ENCODE data around the gene SLC11A2.

Gene SLC11A2

DNA sequence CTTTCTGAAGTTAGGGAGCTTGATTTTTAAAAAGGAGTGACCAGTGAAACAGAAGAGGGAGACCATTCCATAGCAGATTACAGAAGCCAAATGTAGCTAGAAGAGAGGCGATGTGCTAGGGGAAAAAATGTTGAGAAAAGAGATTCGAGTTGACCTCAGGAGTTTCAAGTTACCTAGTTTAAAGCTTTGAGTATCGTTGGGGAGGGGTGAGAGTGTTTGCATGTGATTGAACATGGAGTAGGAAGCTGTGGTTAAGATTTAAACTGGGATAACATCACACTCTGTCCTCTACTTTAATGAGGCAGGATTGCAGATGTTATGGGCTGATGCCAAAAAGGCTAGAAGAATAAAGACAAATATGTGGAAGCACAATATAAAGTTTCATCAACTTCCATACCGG, 25.6 kb upstream of the SLC11A2 start:
- Histone ChIP-seq H3K4me3 (ENCODE audit: low read depth in 1 of 2, low read length in 2 of 2) (no peak overlapping the region), H3K4me1 (ENCODE audit: control insufficient read depth in 1 of 2, insufficient read depth in 2 of 2, low read length in 2 of 2) (peaks cover 11 to 25% of the 10 kb centered on the region in 2 donors), H3K9me3 (ENCODE audit: control insufficient read depth in 1 of 2, low read length in 2 of 2) (no peaks in the 10 kb centered on the region), H3K36me3 (ENCODE audit: control insufficient read depth in 1 of 2, insufficient read depth in 2 of 2, low read length in 2 of 2) (peaks cover 30 to 44% of the 10 kb centered on the region in 2 donors), H3K27ac (ENCODE audit: low read length) (no peak overlapping the region), H3K27me3 (ENCODE audit: low read depth, low read length) (no peaks in the 10 kb centered on the region)

- Histone ChIP-seq H3K36me3 (ENCODE audit: control insufficient read depth in 1 of 2, insufficient read depth in 2 of 2, low read length in 2 of 2) (peaks cover 18 to 24% of the 10 kb centered on the region in 2 donors), H3K27ac (ENCODE audit: low read length) (peak overlapping the region; percentile 95), H3K4me3 (ENCODE audit: low read depth in 1 of 2, low read length in 2 of 2) (peak overlapping the region; percentile 74 to 88)
Observed at GRCh38 chr12:51049525-51049924, 23.3 kb upstream of the SLC11A2 start.

GRCh38 chr12:51048661-51049251, 22.6 kb upstream of the SLC11A2 start:
- H3K4me3 ChIP-seq (ENCODE audit: low read depth in 1 of 2, low read length in 2 of 2): peak overlapping the region; percentile 74 to 88
- no peaks in the 10 kb centered on the region for H3K9me3 ChIP-seq (ENCODE audit: control insufficient read depth in 1 of 2, low read length in 2 of 2)
- peak overlapping the region; percentile 95 for H3K27ac ChIP-seq (ENCODE audit: low read length)
- no peaks in the 10 kb centered on the region for H3K27me3 ChIP-seq (ENCODE audit: low read depth, low read length)
- H3K4me1 ChIP-seq (ENCODE audit: control insufficient read depth in 1 of 2, insufficient read depth in 2 of 2, low read length in 2 of 2): peaks cover 11 to 28% of the 10 kb centered on the region in 2 donors
- peaks cover 11 to 16% of the 10 kb centered on the region in 2 donors for H3K36me3 ChIP-seq (ENCODE audit: control insufficient read depth in 1 of 2, insufficient read depth in 2 of 2, low read length in 2 of 2)

More at GRCh38 chr12:51049525-51049924, 23.3 kb upstream of the SLC11A2 start:
- H3K9me3 ChIP-seq (ENCODE audit: control insufficient read depth in 1 of 2, low read length in 2 of 2): no peaks in the 10 kb centered on the region
- H3K4me1 ChIP-seq (ENCODE audit: control insufficient read depth in 1 of 2, insufficient read depth in 2 of 2, low read length in 2 of 2): peaks cover 11 to 28% of the 10 kb centered on the region in 2 donors
- no peaks in the 10 kb centered on the region for H3K27me3 ChIP-seq (ENCODE audit: low read depth, low read length)

- Histone ChIP-seq H3K4me3 (ENCODE audit: low read depth in 1 of 2, low read length in 2 of 2) (peak within 1 kb of the TSS; percentile 74 to 88), H3K4me1 (ENCODE audit: control insufficient read depth in 1 of 2, insufficient read depth in 2 of 2, low read length in 2 of 2) (peaks cover 11 to 28% of the 10 kb centered on the region in 2 donors), H3K27me3 (ENCODE audit: low read depth, low read length) (no peaks in the 10 kb centered on the region), H3K36me3 (ENCODE audit: control insufficient read depth in 1 of 2, insufficient read depth in 2 of 2, low read length in 2 of 2) (peaks cover 6 to 8% of the 10 kb centered on the region in 2 donors), H3K9me3 (ENCODE audit: control insufficient read depth in 1 of 2, low read length in 2 of 2) (no peaks in the 10 kb centered on the region), H3K27ac (ENCODE audit: low read length) (peak within 1 kb of the TSS; percentile 95)
Observed at GRCh38 chr12:51047655-51048540, 21.7 kb upstream of the SLC11A2 start, which contains the start of gene LETMD1. Gene LETMD1, plus strand, starts transcription at chr12:51048327. Its CDS starts 30 bp downstream, at chr12:51048357.

- Histone ChIP-seq H3K36me3 (ENCODE audit: control insufficient read depth in 1 of 2, insufficient read depth in 2 of 2, low read length in 2 of 2) (no peaks in the 10 kb centered on the region), H3K4me3 (ENCODE audit: low read depth in 1 of 2, low read length in 2 of 2) (no peak overlapping the region), H3K9me3 (ENCODE audit: control insufficient read depth in 1 of 2, low read length in 2 of 2) (no peaks in the 10 kb centered on the region), H3K27ac (ENCODE audit: low read length) (no peak overlapping the region), H3K27me3 (ENCODE audit: low read depth, low read length) (no peaks in the 10 kb centered on the region), H3K4me1 (ENCODE audit: control insufficient read depth in 1 of 2, insufficient read depth in 2 of 2, low read length in 2 of 2) (no peaks in the 10 kb centered on the region)
Observed at GRCh38 chr12:51036279-51036678, 10.1 kb upstream of the SLC11A2 start.

DNA sequence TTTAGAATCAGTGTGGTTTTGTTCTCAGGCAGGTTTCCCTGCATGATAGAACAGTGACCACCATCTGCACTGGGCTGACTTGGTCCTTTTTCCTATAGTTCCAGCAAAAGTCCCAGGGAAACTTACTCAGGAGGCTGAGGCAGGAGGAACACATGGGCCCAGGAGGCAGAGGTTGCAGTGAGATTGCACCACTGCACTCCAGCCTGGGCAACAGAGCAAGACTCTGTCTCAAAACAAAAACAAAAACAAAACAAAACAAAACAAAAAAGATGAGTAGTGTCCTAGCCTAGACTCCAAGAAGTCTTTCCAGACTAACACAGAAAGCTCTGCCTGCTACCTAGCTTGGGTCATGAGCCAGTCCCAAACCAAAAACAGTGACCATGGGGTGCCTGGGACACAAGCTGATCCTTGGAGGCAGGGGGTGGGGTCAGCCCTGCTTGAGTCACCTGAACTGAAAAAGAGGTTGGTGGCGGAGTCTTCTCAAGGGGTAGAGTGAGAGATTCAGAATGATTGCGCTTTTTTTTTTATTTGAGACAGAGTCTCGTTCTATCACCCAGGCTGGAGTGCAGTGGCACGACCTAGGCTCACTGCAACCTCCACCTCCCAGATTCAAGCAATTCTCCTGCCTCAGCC, 7.4 kb upstream of the SLC11A2 start:
- H3K9me3 ChIP-seq (ENCODE audit: control insufficient read depth in 1 of 2, low read length in 2 of 2): no peaks in the 10 kb centered on the region
- H3K4me3 ChIP-seq (ENCODE audit: low read depth in 1 of 2, low read length in 2 of 2): no peak overlapping the region
- H3K4me1 ChIP-seq (ENCODE audit: control insufficient read depth in 1 of 2, insufficient read depth in 2 of 2, low read length in 2 of 2): no peaks in the 10 kb centered on the region
- H3K27ac ChIP-seq (ENCODE audit: low read length): no peak overlapping the region
- no peaks in the 10 kb centered on the region for H3K27me3 ChIP-seq (ENCODE audit: low read depth, low read length)
- no peaks in the 10 kb centered on the region for H3K36me3 ChIP-seq (ENCODE audit: control insufficient read depth in 1 of 2, insufficient read depth in 2 of 2, low read length in 2 of 2)

DNA sequence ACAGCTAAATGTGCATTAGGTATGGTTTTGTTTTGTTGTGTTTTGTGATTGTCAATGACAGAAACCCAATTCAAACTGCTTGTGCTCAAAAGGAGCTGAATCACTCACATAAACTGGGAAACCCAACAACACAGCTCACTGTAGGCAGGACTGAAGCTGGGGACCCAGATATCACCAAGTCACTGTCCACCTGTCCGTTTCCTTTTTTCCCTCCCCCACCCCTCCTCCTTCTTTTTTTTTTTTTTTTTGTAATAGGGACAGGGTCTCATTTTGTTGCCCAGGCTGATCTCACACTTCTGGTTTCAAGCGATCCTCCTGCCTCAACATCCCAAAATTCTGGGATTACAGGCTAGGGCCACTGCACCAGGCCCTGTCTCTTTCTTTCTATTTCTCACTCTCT, 6.9 kb upstream of the SLC11A2 start:
- no peaks in the 10 kb centered on the region for H3K9me3 ChIP-seq (ENCODE audit: control insufficient read depth in 1 of 2, low read length in 2 of 2)
- no peaks in the 10 kb centered on the region for H3K36me3 ChIP-seq (ENCODE audit: control insufficient read depth in 1 of 2, insufficient read depth in 2 of 2, low read length in 2 of 2)
- no peaks in the 10 kb centered on the region for H3K27me3 ChIP-seq (ENCODE audit: low read depth, low read length)
- no peak overlapping the region for H3K27ac ChIP-seq (ENCODE audit: low read length)
- no peak overlapping the region for H3K4me3 ChIP-seq (ENCODE audit: low read depth in 1 of 2, low read length in 2 of 2)
- H3K4me1 ChIP-seq (ENCODE audit: control insufficient read depth in 1 of 2, insufficient read depth in 2 of 2, low read length in 2 of 2): no peaks in the 10 kb centered on the region

- Histone ChIP-seq H3K36me3 (ENCODE audit: control insufficient read depth in 1 of 2, insufficient read depth in 2 of 2, low read length in 2 of 2) (peaks cover 0 to 10% of the 10 kb centered on the region in 2 donors), H3K4me1 (ENCODE audit: control insufficient read depth in 1 of 2, insufficient read depth in 2 of 2, low read length in 2 of 2) (peaks cover 3 to 8% of the 10 kb centered on the region in 2 donors), H3K4me3 (ENCODE audit: low read depth in 1 of 2, low read length in 2 of 2) (no peak overlapping the region), H3K27ac (ENCODE audit: low read length) (peak overlapping the region; percentile 1), H3K9me3 (ENCODE audit: control insufficient read depth in 1 of 2, low read length in 2 of 2) (no peaks in the 10 kb centered on the region), H3K27me3 (ENCODE audit: low read depth, low read length) (no peaks in the 10 kb centered on the region)
Observed at GRCh38 chr12:51028813-51029150, 2.6 kb upstream of the SLC11A2 start.

DNA sequence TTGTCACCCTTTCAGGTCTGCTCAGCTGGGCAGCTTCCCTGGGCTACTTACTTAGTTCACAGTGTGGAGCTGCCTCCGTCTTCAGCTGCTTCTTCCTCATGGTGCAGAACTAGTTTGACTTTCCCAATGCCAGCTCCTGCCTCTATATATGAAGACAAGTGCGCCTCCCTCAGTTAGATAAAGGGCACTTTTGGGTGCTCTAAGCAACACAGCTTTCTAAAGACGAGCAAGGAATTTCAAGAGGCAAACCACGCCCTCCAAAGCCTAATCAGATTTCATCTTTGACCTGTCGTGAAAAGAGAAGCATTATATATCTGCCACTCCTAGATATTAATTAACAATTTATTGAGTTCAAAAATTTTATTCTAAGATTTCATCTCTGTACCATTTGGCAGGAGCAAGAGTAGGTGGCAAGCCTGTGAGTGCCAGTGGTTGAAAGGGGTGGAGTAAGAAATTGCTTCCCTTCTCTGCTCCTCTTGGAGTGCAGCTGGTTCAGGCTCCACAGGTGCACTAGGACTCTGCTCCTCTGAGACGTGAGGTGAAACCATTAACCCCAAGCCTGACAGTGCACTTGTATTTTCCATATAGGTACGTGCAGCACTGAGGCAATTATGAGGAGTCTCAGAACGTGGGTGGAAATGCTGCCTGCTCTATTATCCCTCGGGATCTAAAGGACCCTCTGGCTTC, 2.1 kb upstream of the SLC11A2 start:
- H3K27ac ChIP-seq (ENCODE audit: low read length): peak overlapping the region; percentile 1
- H3K27me3 ChIP-seq (ENCODE audit: low read depth, low read length): no peaks in the 10 kb centered on the region
- peaks cover 6 to 8% of the 10 kb centered on the region in 2 donors for H3K4me1 ChIP-seq (ENCODE audit: control insufficient read depth in 1 of 2, insufficient read depth in 2 of 2, low read length in 2 of 2)
- H3K36me3 ChIP-seq (ENCODE audit: control insufficient read depth in 1 of 2, insufficient read depth in 2 of 2, low read length in 2 of 2): peaks cover 0 to 10% of the 10 kb centered on the region in 2 donors
- H3K4me3 ChIP-seq (ENCODE audit: low read depth in 1 of 2, low read length in 2 of 2): no peak overlapping the region
- no peaks in the 10 kb centered on the region for H3K9me3 ChIP-seq (ENCODE audit: control insufficient read depth in 1 of 2, low read length in 2 of 2)

GRCh38 chr12:51027342-51027835, 1.2 kb upstream of the SLC11A2 start:
- H3K27ac ChIP-seq (ENCODE audit: low read length): no peak overlapping the region

More at GRCh38 chr12:51027342-51027835, 1.2 kb upstream of the SLC11A2 start:
- Histone ChIP-seq H3K4me1 (ENCODE audit: control insufficient read depth in 1 of 2, insufficient read depth in 2 of 2, low read length in 2 of 2) (peaks cover 6 to 8% of the 10 kb centered on the region in 2 donors), H3K36me3 (ENCODE audit: control insufficient read depth in 1 of 2, insufficient read depth in 2 of 2, low read length in 2 of 2) (peaks cover 0 to 10% of the 10 kb centered on the region in 2 donors), H3K4me3 (ENCODE audit: low read depth in 1 of 2, low read length in 2 of 2) (no peak overlapping the region), H3K9me3 (ENCODE audit: control insufficient read depth in 1 of 2, low read length in 2 of 2) (no peaks in the 10 kb centered on the region), H3K27me3 (ENCODE audit: low read depth, low read length) (no peaks in the 10 kb centered on the region)

Data from muscle layer of duodenum (tissue), 2 donors.